Urinary bladder (tissue), 4 donors: Measurements from ENCODE around the gene FIGNL2. TPM values are rescaled to one million over a fixed set of nuclear protein-coding genes. Genes with fewer than 3 reads are reported as not detected.
A peak's percentile ranks its signal among the peaks of the same experiment; 100 is the strongest.

Experiments
- DNase-seq: peaks from one replicate; pipeline ENCODE4 v3.0.0-alpha.2; 2015; ENCODE audit errors: extremely low spot score
- H3K27ac ChIP-seq: one replicate; pipeline ENCODE4 v1.5.1; 2013; ENCODE audit warnings: low read depth, mild to moderate bottlenecking, moderate library complexity
- H3K36me3 ChIP-seq: one replicate; pipeline ENCODE4 v1.6.1; 2013; ENCODE audit warnings: mild to moderate bottlenecking, moderate library complexity; ENCODE audit not compliant: insufficient read depth
- H3K4me1 ChIP-seq: one replicate; pipeline ENCODE4 v1.6.1; 2013; ENCODE audit warnings: mild to moderate bottlenecking, moderate library complexity; ENCODE audit not compliant: insufficient read depth
- H3K4me3 ChIP-seq: one replicate; pipeline ENCODE4 v1.5.1; 2013; ENCODE audit warnings: low read depth, low read length
- WGBS: extraction: QIAGEN DNeasy Blood & Tissue Kit; methylation state at CpG from one replicate; pipeline ENCODE4 v1.1.7; 2013; 5-methylcytosine and 5-hydroxymethylcytosine counted together
- polyA plus RNA-seq: library from polyadenylated mRNA; stranded (reverse); fragments of 200-250 nt; gene quantifications from one replicate; pipeline ENCODE4 v1.2.3, GENCODE V29; 2013
- total RNA-seq: library from RNA; depleted of rRNA; stranded (reverse); fragments of >200 nt; gene quantifications from one replicate; pipeline ENCODE4 v1.2.3, GENCODE V29; 2014
- donor health status: healthy with polysubstance abuse.
- donor health status: healthy.

Gene FIGNL2
- total and polyA plus RNA-seq, 2 donors = 0.33 to 0.53 TPM

DNA sequence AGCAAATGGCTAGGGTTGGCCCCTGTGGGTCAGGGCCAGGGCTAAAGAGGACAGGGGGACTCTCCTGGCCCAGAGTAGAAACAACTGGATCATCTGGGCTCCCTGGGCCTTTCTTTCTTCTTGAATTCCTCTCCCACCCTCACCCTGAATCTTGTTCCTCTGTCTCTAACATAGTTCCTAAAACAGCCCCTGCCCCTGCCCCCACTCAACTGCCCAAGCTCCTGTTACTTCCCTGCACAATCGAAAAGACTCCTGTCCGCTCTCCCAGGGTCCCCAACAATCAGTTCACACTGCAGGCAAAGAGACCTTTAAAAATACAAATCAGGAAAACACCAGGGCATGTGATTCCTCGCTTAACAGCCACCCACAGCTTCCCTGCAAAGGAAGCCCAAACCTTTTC is 21.4 kb upstream of the FIGNL2 start:
- H3K27ac ChIP-seq = no peak overlapping the region
- no peaks in the 10 kb centered on the region for H3K4me1 ChIP-seq
- no peak for DNase-seq
- H3K4me3 ChIP-seq = no peak overlapping the region
- 76% methylated on average over 3 of the region's 3 CpGs for WGBS
- no peaks in the 10 kb centered on the region for H3K36me3 ChIP-seq

DNA sequence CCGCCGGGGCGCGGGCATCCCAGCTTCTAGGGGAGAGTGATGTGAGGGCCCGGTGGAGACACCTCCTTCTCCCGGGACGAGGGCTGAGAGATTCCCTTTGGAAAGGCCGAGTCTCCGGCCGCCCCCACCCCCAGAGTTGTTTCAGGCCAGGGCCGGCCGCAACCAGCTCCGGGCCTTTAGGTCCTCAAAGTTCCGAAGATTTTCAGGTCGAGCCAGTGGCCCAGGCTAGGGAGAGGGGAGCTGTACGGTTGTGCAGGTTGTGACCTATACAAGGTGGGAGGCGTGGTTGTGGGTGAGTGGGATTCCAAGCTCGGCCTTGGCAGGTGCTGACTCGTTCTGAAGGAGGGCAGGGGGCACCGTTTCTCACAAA is 21.0 kb upstream of the FIGNL2 start:
- DNase-seq = no peak
- Histone ChIP-seq H3K36me3 (no peaks in the 10 kb centered on the region), H3K4me1 (no peaks in the 10 kb centered on the region), H3K27ac (no peak overlapping the region), H3K4me3 (no peak overlapping the region)
- WGBS = 33% methylated on average over 20 of the region's 20 CpGs

DNA sequence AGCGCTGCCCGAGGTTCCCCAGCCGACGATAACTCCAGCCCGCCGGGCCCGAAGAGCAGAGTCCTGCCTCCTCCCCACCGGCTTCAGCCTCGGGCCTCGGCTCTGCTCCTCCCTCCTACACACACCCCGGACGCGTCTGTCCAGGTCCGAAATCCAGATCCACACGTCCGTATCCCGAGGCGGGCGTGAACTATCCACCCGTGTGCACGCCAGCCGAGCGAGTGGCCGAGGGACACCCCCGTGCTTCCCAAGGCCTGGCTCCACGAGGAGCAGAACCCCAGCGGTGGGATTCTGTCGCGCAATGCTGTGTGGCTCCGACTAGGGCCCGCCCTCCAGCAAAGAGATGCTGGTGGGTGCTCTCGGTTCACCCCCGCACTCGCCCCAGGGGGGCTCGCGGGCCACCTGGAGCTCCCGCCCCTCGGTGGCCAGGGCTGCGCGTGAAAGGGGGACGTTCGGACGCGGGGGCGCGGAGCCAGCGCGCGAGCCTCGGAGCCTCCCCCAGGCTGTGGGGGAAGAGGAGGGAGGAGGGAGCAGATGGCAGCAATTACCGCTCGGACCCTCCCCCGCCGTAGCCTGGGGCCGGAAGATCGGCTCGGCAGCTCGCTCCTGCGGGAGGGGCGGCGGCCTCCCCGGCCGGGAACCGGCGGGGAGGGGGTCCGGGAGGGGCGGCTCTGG is 20.4 kb upstream of the FIGNL2 start:
- Histone ChIP-seq H3K27ac (no peak overlapping the region), H3K4me1 (no peaks in the 10 kb centered on the region), H3K4me3 (peak overlapping the region; percentile 21), H3K36me3 (no peaks in the 10 kb centered on the region)
- no peak for DNase-seq
- WGBS = 5% methylated on average over 67 of the region's 67 CpGs

DNA sequence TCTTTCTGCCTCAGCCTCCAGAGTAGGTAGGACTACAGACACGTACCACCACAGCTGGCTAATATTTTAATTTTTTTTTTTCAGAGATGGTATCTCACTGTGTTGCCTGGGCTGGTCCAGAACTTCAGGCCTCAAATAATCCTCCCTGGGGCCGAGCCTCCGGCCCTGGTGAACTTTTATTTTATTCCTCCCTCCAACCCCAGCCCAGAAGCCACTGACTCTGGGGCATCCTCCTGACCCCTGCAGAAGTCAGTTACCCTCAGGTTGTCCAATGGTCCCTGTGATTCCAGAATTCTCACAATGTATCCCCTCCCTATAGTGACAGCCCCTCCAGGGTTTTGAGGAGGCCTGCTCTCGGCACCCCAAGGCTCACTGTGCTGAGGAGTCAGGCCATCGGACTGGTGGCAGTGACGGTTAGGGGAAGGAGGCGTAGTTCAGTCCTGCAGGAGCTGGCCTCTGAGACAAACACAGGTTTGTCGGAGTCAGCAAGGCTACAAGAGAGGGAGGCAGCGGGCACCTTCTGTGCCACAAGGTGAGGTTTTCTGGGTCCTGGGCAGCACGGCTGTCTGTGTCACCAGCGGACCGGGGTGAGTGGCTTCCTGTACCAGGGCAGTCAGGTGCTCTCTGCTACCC is 19.4 kb upstream of the FIGNL2 start:
- Histone ChIP-seq H3K36me3 (no peaks in the 10 kb centered on the region), H3K4me1 (no peaks in the 10 kb centered on the region), H3K27ac (no peak overlapping the region), H3K4me3 (no peak overlapping the region)
- WGBS = 94% methylated on average over 12 of the region's 12 CpGs
- no peak for DNase-seq

DNA sequence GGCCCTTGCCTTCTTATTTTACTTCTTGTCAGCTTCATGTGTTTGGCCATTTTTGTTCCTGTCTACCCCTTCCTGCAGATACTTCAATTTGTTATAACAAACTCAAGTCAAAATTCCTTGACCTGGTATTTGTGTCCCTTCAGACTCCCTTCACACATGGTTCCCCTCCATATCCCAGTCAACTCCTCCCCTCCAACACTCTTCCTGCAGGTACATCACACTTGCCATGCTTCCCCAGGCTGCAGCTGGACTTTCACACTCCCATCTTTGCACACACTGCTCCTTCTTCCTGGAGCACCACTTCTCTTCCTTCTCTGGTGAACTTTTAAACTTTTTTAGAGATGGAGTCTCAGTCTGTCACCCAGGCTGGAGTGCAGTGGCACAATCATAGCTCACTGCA is 18.9 kb upstream of the FIGNL2 start:
- no peaks in the 10 kb centered on the region for H3K4me1 ChIP-seq
- H3K36me3 ChIP-seq = no peaks in the 10 kb centered on the region
- no peak overlapping the region for H3K4me3 ChIP-seq
- H3K27ac ChIP-seq = no peak overlapping the region
- DNase-seq = no peak

DNA sequence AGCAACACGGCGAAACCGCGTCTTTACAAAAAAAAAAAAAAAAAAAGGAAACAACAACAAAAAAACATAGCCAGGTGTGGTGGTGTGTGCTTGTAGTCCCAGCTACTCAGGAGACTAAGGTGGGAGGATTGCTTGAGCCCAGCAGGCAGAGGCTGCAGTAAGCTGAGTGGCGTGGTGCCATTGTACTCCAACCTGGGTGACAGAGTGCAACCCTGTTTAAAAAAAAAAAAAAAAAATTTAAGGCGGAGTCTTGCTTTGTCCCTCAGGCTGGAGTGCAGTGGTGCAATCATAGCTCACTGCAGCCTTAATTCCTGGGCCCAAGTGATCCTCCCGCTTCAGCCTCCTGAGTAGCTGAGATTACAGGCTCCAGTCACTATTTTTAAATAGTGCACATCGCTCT is 18.2 kb upstream of the FIGNL2 start:
- DNase-seq = no peak
- no peaks in the 10 kb centered on the region for H3K4me1 ChIP-seq
- WGBS = 96% methylated on average over 8 of the region's 8 CpGs

DNA sequence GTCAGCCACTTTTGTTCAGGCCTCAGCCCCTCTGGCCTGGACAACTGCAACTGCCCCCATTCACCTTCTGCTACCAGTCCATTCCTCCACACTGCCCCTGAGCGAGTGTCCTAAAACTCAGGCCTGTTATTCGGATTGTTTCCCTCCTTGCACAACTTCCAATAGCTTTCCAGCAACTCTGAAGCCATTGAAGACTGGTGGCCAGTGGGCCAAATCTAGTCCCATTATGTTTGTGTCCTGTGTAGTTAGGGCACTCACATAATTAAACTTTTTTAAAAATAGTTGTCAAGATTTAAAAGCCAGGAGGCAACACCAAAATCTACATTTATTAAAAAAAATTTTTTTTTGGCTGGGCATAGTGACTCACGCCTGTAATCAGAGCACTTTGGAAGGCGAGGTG is 17.8 kb upstream of the FIGNL2 start:
- DNase-seq = no peak
- WGBS = 95% methylated on average over 4 of the region's 4 CpGs
- H3K4me3 ChIP-seq = no peak overlapping the region
- H3K4me1 ChIP-seq = no peaks in the 10 kb centered on the region
- no peaks in the 10 kb centered on the region for H3K36me3 ChIP-seq
- H3K27ac ChIP-seq = no peak overlapping the region

More for the DNA sequence above, 18.2 kb upstream of the FIGNL2 start:
- H3K4me3 ChIP-seq = no peak overlapping the region
- no peak overlapping the region for H3K27ac ChIP-seq
- no peaks in the 10 kb centered on the region for H3K36me3 ChIP-seq

DNA sequence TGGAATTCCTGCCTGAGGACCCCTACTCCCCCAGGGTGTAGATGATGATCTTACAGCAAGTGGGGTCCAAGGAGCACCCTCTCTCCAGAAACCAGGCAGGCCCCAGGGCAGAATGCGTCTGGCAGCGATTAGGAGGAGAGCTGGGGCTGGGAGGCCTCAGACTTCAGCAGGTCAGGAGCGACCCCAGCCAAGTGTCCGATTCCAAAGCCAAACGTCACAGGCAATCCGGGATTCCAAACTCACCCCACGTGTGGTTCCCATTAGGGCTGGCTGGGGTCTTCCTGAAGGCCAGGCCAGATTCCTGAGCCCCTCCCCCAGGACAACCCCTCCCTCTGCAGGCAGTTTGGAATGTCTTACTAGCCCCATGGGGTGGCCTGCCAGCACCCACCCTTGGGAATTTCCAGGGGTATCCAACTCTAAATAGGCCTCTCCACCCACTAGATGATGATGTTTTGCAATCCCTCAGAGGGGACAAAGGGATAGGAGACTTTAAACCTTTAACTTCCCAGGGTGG is 17.3 kb upstream of the FIGNL2 start:
- Histone ChIP-seq H3K36me3 (no peaks in the 10 kb centered on the region), H3K27ac (no peak overlapping the region), H3K4me1 (no peaks in the 10 kb centered on the region), H3K4me3 (no peak overlapping the region)
- whole genome bisulfite sequencing = 86% methylated on average over 7 of the region's 7 CpGs
- no peak for DNase-seq

DNA sequence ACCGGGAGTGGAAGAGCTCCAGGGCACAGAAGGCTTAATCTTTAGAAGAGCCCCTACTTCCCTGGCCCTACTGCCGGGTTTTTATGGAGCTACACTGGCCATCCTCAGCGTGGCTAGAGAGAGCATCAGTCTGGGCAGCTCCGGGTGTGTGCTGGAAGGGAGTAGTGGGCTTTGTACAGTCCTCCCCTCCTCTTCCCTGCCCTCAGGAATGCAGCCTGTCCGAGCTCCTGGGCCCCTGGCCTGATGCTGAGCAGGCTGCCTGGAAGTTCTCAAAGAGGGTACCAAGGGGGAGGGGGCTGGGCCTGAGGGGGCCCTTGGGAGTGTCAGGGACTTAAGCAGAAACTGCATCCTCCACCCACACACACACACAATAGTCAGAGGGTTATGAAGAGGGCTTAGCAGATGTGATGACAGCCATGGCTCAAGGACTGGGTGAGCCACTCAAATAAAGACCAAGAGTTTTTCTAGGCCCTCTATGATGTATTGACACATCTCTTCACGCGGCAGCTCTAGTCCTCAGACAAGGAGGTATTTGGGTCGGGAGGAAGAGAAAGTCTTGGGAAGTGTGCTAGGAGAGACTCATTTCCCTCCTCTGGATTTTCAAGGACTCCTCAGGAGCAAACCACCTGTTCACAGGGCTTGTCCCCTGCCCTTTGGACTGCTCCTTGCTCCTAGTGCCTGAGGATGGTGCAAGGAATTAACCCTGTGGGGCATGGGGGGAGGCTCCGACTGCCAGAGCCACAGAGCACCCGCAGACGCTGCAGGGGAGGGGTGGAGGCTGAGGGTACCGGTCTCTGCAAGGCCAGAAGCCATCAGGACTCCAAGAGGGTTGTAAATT is 16.5 kb upstream of the FIGNL2 start:
- no peaks in the 10 kb centered on the region for H3K4me1 ChIP-seq
- 62% methylated on average over 12 of the region's 12 CpGs for WGBS
- H3K27ac ChIP-seq = no peak overlapping the region
- DNase-seq = no peak
- no peak overlapping the region for H3K4me3 ChIP-seq
- H3K36me3 ChIP-seq = no peaks in the 10 kb centered on the region

DNA sequence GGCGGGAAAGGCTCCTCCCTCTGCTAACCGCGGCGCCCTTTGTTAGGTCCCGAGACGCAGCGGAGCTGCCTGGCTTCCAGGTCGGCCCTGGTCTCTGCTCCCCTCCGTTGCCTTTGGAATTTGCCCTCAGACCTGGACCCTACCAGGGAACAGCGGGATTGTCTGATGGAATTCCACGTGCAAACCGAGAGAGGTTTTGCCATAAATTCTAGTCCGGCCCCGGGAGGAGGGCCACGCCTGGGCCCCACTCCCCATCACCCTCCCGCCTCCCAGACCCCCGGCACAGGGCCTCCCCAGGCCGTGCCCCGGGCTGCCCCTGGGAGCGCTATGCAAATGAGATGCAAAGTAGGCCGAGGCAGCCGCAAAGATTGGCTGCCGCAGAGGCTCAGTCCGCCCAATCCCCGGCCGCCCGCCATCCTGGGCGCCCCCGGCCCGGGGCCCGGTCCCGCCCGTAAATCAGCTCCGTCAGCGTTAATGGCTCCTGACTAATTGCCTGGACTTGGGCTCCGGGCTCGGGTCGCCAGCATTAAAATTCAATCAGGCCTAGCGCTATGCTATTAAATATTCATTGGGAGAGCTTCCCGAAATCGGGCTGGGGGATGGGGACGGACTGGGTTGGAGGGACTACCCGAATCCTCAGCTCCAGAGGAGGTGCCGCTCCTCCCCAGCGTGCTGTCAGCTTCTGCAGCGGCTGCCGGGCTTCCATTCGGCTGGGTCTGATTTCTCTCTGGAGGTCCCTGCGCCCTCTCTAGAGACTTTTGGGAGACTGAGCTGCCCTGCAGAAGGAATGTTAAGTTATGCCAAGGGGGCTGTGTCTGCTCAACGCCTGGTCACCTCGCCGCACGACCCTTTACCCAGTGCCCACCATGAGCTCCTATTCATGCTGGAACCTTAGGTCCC is 15.7 kb upstream of the FIGNL2 start:
- Histone ChIP-seq H3K4me1 (no peaks in the 10 kb centered on the region), H3K4me3 (peak overlapping the region; percentile 26), H3K27ac (no peak overlapping the region), H3K36me3 (no peaks in the 10 kb centered on the region)
- no peak for DNase-seq
- WGBS = 11% methylated on average over 53 of the region's 53 CpGs

DNA sequence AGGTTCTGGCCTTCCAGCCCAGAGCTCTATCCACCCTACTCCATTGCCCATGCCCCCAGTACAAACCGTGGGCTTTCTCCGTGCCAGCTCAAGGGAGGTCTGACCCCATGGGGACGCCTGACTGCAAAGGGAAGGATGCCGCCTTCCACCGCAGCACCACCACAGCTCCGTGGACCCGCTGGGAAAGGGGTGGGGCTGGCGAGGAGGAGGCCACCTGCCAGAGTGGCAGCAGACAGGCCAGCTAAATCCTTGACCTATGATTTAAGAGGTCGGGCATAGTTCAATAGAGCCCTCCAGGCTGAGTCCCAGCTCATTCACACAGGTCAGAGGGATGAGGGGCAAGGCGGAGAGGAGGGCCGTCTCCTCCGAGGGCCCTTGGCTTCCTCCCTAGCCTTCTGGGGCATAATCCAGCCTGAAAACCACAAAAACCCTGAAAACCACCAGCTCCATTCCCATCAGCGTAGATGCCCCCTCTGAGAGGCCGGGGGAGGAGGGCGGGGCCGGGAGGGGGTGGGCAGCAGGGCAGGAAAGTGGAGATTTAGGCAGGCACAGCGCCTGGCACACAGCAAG is 14.9 kb upstream of the FIGNL2 start:
- DNase-seq = no peak
- 50% methylated on average over 17 of the region's 17 CpGs for WGBS
- no peaks in the 10 kb centered on the region for H3K36me3 ChIP-seq
- no peak overlapping the region for H3K27ac ChIP-seq
- no peaks in the 10 kb centered on the region for H3K4me1 ChIP-seq
- H3K4me3 ChIP-seq = no peak overlapping the region

DNA sequence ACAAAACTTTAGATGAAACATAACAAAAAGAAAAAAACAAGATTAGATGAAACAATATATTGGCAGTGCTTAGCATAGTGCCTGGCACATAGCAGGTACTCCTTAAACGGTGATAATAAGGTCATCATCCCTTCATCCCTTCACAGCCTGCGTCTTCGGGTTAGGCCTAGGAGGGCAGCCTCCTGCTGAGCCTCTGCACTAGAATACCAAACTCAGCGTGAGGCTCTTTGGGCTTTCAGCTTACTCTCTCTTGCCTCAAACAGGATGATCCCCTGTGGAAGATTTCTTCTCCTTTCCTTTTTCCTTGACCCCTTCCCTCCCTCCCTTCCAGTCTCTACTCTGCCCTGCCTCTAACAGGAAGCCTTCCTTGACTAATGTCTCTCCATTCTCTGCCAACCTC is 14.4 kb upstream of the FIGNL2 start:
- Histone ChIP-seq H3K4me3 (no peak overlapping the region), H3K36me3 (no peaks in the 10 kb centered on the region), H3K27ac (no peak overlapping the region), H3K4me1 (no peaks in the 10 kb centered on the region)
- 89% methylated on average over 4 of the region's 4 CpGs for WGBS
- no peak for DNase-seq

DNA sequence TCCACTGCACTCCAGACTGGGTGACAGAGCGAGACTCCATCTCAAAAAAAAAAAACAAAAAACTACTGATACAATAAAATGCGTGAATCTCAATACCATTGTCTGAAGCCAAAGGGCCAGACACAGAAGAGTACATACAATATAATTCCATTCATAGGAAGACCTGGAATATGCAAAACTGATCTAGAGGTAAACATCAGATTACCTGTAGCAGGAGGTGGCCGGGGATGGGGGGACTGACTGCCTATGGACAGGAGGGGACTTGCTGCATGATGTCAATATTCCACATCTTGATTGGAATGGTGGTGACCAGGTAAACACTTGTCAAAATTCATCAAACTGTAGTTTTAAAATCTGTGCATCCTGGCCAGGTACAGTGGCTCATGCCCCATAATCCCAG is 12.5 kb upstream of the FIGNL2 start:
- no peak overlapping the region for H3K4me3 ChIP-seq
- no peak overlapping the region for H3K27ac ChIP-seq
- DNase-seq = no peak
- 89% methylated on average over 3 of the region's 3 CpGs for WGBS
- H3K36me3 ChIP-seq = no peaks in the 10 kb centered on the region
- no peaks in the 10 kb centered on the region for H3K4me1 ChIP-seq
